Natural killer cell (primary cell): ENCODE data around the gene KRT34. TPM values are rescaled to one million over a fixed set of nuclear protein-coding genes. Genes with fewer than 3 reads are reported as not detected.
"Not testable (repeated sequence)": the region's sequence is repeated elsewhere in the genome, so short reads cannot be mapped to it uniquely, and the experiment has no call there.

Experiments
- ATAC-seq, 3 donors: fragments of 150-1000 bp in 2 of 3; fragments of 200-7000 bp in 1 of 3; cut with Tn5 transposase; 1 replicate in 1 of 3; 2 replicates in 2 of 3; pipeline ENCODE4 v1.10.0; 2021; ENCODE audit warnings: mild to moderate bottlenecking in 2 of 3, moderate library complexity in 2 of 3
- DNase-seq, 2 donors: peaks; one replicate each; pipeline versions ENCODE4 v3.0.0 to v3.0.0-alpha.2; 2013 to 2021; ENCODE audit warnings: mixed read lengths in 1 of 2
- H3K27ac ChIP-seq: one replicate; pipeline ENCODE4 v1.5.1; 2013; ENCODE audit warnings: mild to moderate bottlenecking, low read length
- H3K27me3 ChIP-seq: one replicate; pipeline ENCODE4 v1.6.1; 2013; ENCODE audit warnings: low read length; ENCODE audit not compliant: control insufficient read depth, insufficient read depth
- H3K36me3 ChIP-seq: one replicate; pipeline ENCODE4 v1.6.1; 2013; ENCODE audit warnings: low read length; ENCODE audit not compliant: control insufficient read depth, insufficient read depth
- H3K4me1 ChIP-seq: one replicate; pipeline ENCODE4 v1.6.1; 2013; ENCODE audit warnings: low read length; ENCODE audit not compliant: control insufficient read depth, insufficient read depth
- H3K4me3 ChIP-seq: one replicate; pipeline ENCODE4 v1.5.1; 2013; ENCODE audit warnings: low read length
- H3K9me3 ChIP-seq: one replicate; pipeline ENCODE4 v1.6.1; 2013; ENCODE audit warnings: low read length; ENCODE audit not compliant: control insufficient read depth, insufficient read depth
- H3K27ac Mint-ChIP-seq, 2 donors: one replicate each; pipeline ENCODE4 v1.8.0; 2022; ENCODE audit warnings: mild to moderate bottlenecking in 2 of 2, mixed read lengths in 2 of 2, moderate library complexity in 1 of 2
- H3K27me3 Mint-ChIP-seq, 2 donors: one replicate each; pipeline ENCODE4 v1.8.0; 2022; ENCODE audit warnings: low read depth in 2 of 2, mixed read lengths in 2 of 2
- H3K36me3 Mint-ChIP-seq: one replicate; pipeline ENCODE4 v1.8.0; 2022; ENCODE audit warnings: mixed read lengths
- H3K4me1 Mint-ChIP-seq, 2 donors: one replicate each; pipeline ENCODE4 v1.8.0; 2022; ENCODE audit warnings: mixed read lengths in 2 of 2
- H3K4me3 Mint-ChIP-seq: one replicate; pipeline ENCODE4 v1.8.0; 2022; ENCODE audit warnings: mild to moderate bottlenecking, moderate library complexity, mixed read lengths
- H3K9me3 Mint-ChIP-seq, 2 donors: one replicate each; pipeline ENCODE4 v1.8.0; 2022; ENCODE audit warnings: mixed read lengths in 2 of 2
- CTCF ChIP-seq: fragments of 200-600 bp; IDR thresholded peaks from one replicate; pipeline ENCODE4 v1.8.0; 2022; ENCODE audit warnings: antibody characterized with exemption
- WGBS: methylation state at CpG from one replicate; pipeline ENCODE4 v1.1.7; 2013; ENCODE audit warnings: missing lambda C conversion rate; ENCODE audit not compliant: insufficient coverage; 5-methylcytosine and 5-hydroxymethylcytosine counted together
- intact Hi-C: fragments of 100-400 bp; cut with micrococcal nuclease; formaldehyde crosslinking; loops from one replicate; pipeline ENCODE4 v1.14.2; 2022
- total RNA-seq, 4 donors: library from RNA; stranded (reverse); fragments of 120-200 nt in 1 of 4; gene quantifications; one replicate each; pipeline versions ENCODE4 v1.2.3 to v1.2.4, GENCODE V29; 2013 to 2022

The KRT34 gene
- total RNA-seq = not detected
- not detected for total RNA-seq (2013)

DNA sequence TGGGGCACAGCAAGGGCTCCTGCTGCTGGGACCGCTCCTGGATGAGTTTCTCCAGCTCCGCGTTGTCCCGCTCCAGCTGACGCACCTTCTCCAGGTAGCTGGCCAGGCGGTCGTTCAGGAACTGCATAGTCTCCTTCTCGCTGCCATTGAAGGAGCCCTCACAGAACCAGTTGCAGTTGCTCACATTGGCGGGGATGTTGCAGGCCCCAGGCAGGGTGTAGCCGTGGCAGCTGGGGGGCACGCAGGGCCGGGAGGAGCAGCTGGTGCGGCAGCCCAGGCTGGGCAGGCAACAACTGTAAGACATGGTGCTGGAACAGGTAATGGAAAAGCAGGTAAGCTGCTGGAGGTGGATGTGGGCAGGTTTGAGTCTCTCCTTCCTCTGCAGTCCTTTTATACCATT is at the start of gene KRT34:
Gene KRT34 (minus strand): TSS at position 364 of the 400 bp plus-strand sequence. CDS start 60 bp downstream, at position 304.
- ATAC-seq = not testable (repeated sequence)

DNA sequence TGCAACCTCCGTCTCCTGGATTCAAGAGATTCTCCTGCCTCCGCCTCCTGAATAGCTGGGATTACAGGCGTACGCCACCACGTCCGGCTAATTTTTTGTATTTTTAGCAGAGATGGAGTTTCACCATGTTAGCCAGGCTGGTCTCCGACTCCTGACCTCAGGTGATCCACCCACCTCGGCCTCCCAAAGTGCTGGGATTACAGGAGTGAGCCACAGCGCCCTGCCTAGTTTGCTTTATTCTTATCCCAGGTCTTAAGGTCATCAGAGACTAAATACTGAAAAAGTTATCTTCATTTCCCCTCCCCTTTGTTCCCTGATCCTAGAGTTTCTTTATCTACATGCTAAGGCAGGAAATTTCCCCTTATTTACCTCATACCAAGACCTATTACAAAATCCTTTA is 48.3 kb upstream of the KRT34 start:
- H3K4me3 ChIP-seq, H3K9me3 Mint-ChIP-seq, H3K4me1 Mint-ChIP-seq, H3K36me3 ChIP-seq, H3K36me3 Mint-ChIP-seq, ATAC-seq, H3K4me3 Mint-ChIP-seq, H3K4me1 ChIP-seq, intact Hi-C loops, DNase-seq, H3K27me3 ChIP-seq, H3K9me3 ChIP-seq, H3K27ac ChIP-seq, H3K27ac Mint-ChIP-seq: not testable (repeated sequence)
- peaks cover 5 to 30% of the 10 kb centered on the region in 2 donors for H3K27me3 Mint-ChIP-seq
- 90% methylated on average over 9 of the region's 9 CpGs for WGBS

More for the DNA sequence above, at the start of gene KRT34:
- intact Hi-C loops, H3K4me3 ChIP-seq, H3K27ac ChIP-seq, H3K4me1 Mint-ChIP-seq, H3K27ac Mint-ChIP-seq, DNase-seq, H3K4me3 Mint-ChIP-seq, H3K9me3 ChIP-seq, H3K27me3 ChIP-seq, H3K36me3 Mint-ChIP-seq, H3K9me3 Mint-ChIP-seq, H3K4me1 ChIP-seq, H3K36me3 ChIP-seq: not testable (repeated sequence)
- 95% methylated on average over 13 of the region's 13 CpGs for WGBS
- peaks cover 20 to 41% of the 10 kb centered on the region in 2 donors for H3K27me3 Mint-ChIP-seq

GRCh38 chr17:41429667-41430066 is 47.6 kb upstream of the KRT34 start:
- TF ChIP-seq CTCF = no peak
- Mint-ChIP-seq H3K9me3 (no peaks in the 10 kb centered on the region), H3K4me3 (no peak overlapping the region), H3K36me3 (no peaks in the 10 kb centered on the region), H3K4me1 (no peaks in the 10 kb centered on the region), H3K27me3 (peaks cover 5 to 30% of the 10 kb centered on the region in 2 donors), H3K27ac (no peak overlapping the region)
- H3K9me3 ChIP-seq = no peaks in the 10 kb centered on the region
- DNase-seq = no peak
- no peak overlapping the region for H3K27ac ChIP-seq
- no peak overlapping the region for H3K4me3 ChIP-seq
- H3K4me1 ChIP-seq = no peaks in the 10 kb centered on the region
- WGBS = 73% methylated on average over 7 of the region's 7 CpGs
- intact Hi-C loops = no loop called here
- no peaks in the 10 kb centered on the region for H3K27me3 ChIP-seq
- no peak for ATAC-seq
- H3K36me3 ChIP-seq = no peaks in the 10 kb centered on the region

- intact Hi-C loops = no loop called here
- H3K36me3 Mint-ChIP-seq = no peaks in the 10 kb centered on the region
These were observed 46.6 kb upstream of the KRT34 start for GRCh38 chr17:41428591-41429291.

More at GRCh38 chr17:41428591-41429291, 46.6 kb upstream of the KRT34 start:
- H3K27ac Mint-ChIP-seq = no peak overlapping the region
- H3K4me1 ChIP-seq = no peaks in the 10 kb centered on the region
- no peaks in the 10 kb centered on the region for H3K9me3 ChIP-seq
- ATAC-seq (no peak), DNase-seq (no peak)
- no peak overlapping the region for H3K27ac ChIP-seq
- no peaks in the 10 kb centered on the region for H3K27me3 ChIP-seq
- no peak overlapping the region for H3K4me3 Mint-ChIP-seq
- TF ChIP-seq CTCF = no peak
- 75% methylated on average over 4 of the region's 4 CpGs for WGBS
- H3K4me3 ChIP-seq = no peak overlapping the region
- H3K36me3 ChIP-seq = no peaks in the 10 kb centered on the region
- H3K27me3 Mint-ChIP-seq = peaks cover 2 to 30% of the 10 kb centered on the region in 2 donors
- H3K9me3 Mint-ChIP-seq = no peaks in the 10 kb centered on the region
- no peaks in the 10 kb centered on the region for H3K4me1 Mint-ChIP-seq
